ENCODE measurements around the gene FAM20B.
A peak's percentile ranks its signal among the peaks of the same experiment; 100 is the strongest.

FAM20B gene

DNA sequence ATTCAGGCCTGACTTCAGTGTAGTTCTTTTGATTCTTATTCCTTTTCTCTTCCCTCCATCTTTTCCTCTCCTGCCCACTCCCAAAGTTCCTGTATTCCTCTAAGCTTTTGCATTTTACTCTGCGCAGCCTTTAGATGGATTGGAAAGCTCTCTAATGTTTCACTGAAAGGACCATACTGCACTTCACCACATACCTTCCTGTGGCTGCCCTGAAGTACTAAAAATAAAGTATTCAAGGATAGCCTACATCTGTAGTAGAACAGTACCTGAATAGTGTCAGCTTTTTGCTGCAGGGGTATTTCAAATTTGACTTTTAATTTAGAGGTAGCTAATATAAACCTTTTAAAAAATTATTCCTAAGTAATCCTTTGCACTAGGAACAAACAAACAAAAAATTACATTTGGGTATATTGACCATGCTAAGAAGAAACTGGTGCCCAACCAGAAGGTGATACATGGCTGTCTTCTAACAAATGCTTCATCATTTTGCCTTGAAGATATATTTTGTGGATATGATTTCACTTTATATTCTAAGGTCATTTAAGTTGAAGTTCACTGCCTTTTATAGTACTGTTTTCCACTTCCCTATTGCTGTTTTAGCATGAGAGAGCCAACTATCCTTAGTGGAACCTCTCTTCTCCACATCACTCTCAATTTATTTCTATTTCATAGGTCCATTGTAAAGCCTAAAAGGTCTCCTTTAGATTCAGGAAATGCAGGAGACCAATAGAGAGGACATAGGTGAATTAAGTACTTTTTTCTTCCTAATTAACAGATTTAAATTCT lies 22.8 kb downstream of the FAM20B start:
- no peak for DNase-seq (ENCODE audit: low read depth in 2 of 2)

DNA sequence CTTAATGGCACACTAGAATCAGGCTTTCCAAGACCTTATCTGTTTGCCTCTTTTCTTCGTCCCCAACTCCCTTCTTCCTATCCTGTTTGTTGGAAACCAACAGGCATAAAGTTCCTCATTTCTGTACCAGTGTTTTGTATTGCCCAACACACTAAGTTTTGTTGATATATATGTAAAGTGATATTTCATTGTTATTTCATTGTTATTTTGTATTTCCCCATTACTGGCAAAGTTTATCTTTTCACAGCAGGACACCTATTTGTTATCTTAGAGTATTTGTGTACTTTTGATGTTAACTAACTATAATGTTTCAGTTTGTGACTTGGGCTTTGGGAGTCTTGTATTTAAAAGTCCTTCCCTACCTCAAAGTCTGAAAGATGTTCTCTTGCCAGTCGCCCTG lies 27.1 kb downstream of the FAM20B start:
- DNase-seq (ENCODE audit: low read depth in 2 of 2): no peak

- DNase-seq (ENCODE audit: low read depth in 2 of 2): no peak
Measured at GRCh38 chr1:179053486-179053885, 27.8 kb downstream of the FAM20B start.

GRCh38 chr1:179055937-179056336 lies 30.2 kb downstream of the FAM20B start:
- DNase-seq (ENCODE audit: low read depth in 2 of 2): no peak

DNA sequence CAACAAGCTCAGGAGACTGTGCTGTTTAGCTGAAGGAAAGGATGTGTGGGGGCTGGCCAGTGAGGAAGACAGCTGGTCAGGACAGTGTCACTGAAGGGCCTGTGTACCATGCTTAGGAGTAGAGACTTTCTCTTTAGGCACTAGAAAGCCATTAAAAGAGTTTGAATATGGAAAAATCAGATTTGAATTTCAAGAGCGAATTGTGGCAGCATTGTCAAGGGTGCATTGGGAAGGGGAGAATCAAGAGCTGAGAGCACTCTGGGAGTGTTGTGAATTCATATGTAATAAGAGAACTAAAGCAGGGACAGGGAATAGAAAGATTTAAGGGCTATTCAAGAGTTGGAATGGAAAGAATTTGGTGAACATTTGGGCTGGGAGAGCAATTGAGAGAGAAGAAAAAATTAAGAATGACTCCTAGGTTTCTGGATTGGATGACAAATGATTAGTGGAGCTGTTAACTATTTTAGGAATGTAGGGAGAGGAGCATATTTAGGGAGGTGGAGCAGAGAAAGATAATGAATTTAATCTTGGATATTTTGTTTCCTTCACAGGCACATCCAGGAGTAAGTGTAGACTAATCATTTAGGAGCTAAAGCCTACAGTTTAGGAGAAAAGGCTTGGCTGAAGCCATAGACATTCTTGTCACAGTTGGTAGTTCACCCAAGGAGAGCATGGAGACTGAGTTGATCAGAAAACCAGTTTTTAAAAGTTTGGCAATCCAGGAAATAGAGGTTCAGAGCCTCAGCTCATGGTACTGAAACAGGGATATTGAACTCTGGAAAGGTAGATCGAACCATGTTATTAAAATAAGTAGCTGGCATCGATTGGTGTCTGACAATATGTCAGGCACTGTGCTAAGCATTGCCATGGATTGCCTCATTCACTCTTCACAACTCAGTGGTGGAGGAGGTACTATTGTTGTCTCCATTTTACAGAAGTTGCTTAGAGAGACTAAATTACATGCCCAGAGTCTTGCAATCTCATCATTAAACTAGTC lies 33.1 kb downstream of the FAM20B start:
- DNase-seq (ENCODE audit: low read depth in 2 of 2): no peak

GRCh38 chr1:179061360-179062282 lies 35.9 kb downstream of the FAM20B start:
- DNase-seq (ENCODE audit: low read depth in 2 of 2): no peak

DNA sequence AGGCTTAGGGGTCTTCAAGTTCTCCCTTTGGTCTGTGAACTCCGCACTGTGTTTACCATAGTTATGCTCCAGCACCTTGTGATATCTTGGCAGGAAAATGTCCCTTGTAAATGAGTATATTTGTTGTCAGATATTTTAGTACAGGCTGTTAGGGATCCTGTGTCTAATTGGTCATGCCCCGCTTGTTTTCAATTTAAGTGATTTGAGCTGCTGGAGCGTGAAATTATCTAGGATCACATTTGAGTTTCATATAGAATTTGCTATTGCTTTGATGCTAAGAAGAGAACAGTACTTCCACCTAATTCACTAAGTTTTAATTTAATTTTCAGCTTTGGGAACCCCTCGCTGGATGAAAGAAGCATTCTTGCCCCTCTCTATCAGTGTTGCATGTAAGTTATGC lies 40.8 kb downstream of the FAM20B start:
- DNase-seq (ENCODE audit: low read depth in 2 of 2): no peak

GRCh38 chr1:179077396-179077795 lies 51.7 kb downstream of the FAM20B start:
- DNase-seq (ENCODE audit: low read depth in 2 of 2): no peak

GRCh38 chr1:179079113-179079761 lies 53.5 kb downstream of the FAM20B start:
- peak in 1 of 2 donors; percentile 16 for DNase-seq (ENCODE audit: low read depth in 2 of 2)

DNA sequence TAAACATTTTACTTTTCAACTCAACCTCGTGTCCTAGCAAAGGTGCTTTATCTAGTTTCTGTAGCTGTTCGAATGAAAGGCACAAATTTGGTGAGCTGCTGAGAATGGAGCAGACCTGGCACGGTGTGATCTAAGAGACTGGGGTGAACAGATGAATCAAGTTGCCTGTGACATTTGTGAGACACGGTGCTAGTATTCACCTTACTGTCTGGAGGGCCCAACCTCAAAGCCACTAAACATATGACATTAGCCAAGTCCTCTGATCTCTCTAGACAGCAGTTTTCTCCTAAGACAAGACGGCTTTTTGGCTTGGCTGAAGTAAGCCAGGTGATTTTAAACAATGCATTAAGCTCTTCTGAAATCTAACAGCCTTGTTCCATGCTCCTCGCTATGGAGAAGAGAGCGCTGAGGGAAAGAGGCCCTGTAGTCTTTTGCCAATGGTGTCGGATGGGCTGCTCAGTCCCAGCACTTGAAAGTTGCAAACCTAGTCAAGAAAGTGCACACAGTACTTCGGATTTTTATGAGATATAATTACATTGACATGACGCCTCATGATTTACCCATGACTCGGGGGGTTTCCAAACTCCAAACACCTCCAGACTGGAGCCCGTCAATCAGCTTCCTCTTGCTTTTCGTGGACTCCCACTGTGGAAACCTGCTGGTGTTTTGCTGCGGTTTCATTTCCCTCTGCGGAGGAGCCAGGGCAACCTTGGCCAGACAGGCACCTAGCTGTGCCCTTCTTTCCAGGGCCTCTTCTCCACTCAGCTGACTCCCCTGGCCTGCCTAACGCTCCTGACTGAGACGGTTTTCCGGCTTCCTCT lies 55.4 kb downstream of the FAM20B start:
- DNase-seq (ENCODE audit: low read depth in 2 of 2): peak in 1 of 2 donors; percentile 17

DNA sequence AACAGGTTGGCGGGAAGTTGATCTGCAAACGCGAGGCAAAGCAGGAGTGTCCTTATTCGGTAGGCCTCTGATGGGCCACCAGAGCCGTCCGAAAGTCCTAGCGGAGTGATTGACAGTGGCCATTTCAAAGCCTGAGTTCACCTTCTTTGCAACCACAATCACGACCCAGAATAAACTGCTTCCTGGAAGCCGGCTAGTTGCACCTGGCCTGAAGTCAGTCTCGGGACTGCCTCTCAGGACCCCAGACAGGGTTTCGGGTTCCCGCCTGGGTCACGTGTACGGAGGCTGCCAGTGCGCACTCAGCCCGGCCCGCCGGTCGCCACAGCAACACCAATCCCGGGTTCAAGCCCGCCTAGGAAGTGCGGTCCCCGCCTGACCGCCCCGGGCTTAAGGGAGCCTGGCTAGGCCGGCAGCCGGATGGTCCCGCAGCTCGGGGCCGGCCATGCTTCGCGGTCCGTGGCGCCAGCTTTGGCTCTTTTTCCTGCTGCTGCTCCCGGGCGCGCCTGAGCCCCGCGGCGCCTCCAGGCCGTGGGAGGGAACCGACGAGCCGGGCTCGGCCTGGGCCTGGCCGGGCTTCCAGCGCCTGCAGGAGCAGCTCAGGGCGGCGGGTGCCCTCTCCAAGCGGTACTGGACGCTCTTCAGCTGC lies 56.1 kb downstream of the FAM20B start, which contains the start of gene TOR3A:
Gene TOR3A (plus strand): TSS at position 384 of the 646 bp plus-strand sequence. CDS start 59 bp downstream, at position 443.
- peak; percentile 49 to 70 for DNase-seq (ENCODE audit: low read depth in 2 of 2)

DNA sequence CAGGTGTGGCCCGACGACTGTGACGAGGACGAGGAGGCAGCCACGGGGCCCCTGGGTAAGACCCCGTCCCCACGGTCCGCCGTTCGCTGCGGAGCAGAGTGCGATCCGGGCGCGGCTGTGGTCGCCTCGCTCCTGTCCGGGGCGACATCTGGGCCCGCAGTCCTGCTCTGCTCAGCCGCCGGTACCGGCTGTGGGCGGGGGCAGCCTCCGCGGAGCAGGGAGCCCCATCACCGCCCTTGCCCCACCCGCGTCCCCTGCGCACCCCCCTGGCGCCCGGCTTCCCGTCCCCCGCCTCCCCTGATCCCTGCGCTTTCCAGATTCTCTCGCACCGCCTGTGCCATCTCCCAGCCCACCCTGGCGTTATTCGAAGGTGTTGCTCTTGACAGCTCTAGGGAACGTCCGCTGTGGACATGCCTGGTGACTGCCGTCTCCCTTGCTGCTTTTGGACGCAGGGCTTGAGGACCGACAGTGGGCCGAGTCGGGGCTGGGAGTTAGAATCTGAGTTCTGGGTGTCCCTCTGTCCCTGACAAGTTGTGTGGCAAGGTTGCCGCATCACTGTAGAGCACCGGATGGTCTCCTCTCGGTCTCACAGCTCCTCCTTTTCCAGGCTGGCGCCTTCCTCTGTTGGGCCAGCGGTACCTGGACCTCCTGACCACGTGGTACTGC lies 56.8 kb downstream of the FAM20B start:
- peak in 1 of 2 donors; percentile 35 for DNase-seq (ENCODE audit: low read depth in 2 of 2)

DNA sequence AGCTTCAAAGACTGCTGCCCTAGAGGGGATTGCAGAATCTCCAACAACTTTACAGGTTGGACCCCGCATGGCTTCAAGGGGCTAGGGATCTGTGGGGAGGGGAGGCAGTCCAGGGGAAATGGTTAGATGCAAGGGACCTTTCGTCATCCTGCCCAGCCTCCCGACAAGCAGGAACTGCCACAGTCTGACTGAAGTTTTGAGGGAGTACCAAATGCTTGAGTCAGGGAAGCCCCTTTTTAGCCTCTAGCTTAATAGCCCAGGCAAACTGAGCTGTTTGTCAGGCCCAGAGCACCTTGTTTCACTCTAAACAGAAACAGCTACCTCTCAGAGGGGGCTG lies 57.3 kb downstream of the FAM20B start:
- no peak for DNase-seq (ENCODE audit: low read depth in 2 of 2)

GRCh38 chr1:179083533-179083932 lies 57.8 kb downstream of the FAM20B start:
- no peak for DNase-seq (ENCODE audit: low read depth in 2 of 2)

DNA sequence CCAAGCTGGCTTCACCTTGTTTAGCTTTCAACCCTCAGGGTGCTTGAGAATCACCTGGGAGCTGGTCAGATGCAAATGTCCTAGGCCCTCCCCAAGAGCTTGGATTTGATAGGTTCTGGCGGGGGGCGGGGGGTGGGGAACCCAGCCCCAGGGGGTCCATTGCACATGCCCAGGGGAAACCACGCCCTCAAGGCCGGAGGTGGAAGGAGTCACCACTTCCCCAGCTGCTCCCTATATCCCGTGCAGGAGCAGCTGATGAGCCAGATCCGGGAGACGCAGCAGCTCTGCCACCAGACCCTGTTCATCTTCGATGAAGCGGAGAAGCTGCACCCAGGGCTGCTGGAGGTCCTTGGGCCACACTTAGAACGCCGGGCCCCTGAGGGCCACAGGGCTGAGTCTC lies 62.0 kb downstream of the FAM20B start:
- DNase-seq (ENCODE audit: low read depth in 2 of 2): no peak

DNA sequence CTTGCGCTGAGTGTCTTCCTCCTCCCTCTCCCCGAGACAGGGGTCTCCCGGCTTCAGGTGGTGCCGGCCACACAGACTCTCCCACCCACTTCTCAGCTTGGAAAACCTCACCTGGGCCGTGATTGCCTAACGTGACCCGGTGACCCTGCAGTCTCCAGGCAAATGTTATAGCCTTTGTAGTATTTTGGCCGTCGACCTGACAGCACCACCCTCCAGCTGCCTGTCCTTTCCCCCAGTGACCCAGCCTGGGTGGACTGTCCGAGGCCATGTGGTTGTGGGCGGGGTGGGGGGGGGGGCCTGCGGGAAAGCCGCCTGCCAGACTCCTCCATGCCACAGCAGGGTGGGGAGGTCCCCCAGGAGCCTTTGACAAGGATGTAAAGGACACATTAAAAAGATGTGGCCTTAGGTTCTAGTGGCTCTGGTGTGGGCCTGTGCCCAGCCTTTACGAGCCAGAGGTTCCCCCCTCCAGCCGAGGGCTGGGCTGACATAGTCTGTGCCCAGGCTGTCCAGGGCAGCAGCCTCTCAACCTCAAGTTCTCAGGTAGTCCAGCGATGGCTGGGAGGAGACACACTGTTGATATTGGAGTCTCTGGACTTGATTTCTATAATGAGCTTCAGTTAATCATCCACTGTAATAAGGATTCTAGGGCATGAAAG lies 64.3 kb downstream of the FAM20B start:
- no peak for DNase-seq (ENCODE audit: low read depth in 2 of 2)

DNA sequence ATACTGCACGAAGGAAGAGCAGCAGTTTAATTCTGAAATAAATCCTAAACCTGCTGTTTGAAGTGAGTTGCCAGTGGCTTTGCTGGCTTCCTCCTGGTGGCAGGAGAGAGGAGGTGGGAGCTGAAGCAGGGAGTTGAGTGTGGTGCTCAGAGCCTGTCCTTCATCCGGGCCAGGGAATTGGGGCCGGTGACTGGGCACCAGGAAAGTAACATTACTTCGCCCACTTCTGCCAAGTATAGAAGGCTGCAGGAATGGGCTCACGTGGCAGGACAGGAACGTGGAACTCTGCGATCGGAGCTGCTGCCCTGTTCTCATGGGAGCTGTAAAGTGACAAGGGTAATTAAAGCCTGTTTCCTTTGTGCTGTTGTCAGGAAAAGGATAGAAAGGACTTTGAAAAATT lies 64.8 kb downstream of the FAM20B start:
- DNase-seq (ENCODE audit: low read depth in 2 of 2): no peak

DNA sequence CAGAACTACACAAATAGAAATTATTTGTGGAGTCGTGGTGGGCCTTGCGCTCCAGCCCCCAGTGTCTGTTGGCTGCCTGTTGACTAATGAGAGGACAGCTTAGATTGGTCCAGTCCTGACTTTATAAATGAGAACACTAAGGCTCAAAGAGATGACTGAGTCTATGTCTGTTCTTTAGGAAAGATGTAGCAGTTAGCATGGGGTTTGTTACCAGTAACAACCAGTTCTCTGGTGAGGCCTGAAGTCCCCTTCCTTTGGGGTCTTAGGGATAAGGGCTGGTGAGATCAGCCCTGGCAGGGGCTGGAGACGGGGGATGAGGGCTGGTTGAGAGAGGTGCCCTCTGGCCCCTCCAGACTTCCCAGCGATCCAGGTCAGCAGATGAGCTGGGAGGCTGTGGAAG lies 65.2 kb downstream of the FAM20B start:
- no peak for DNase-seq (ENCODE audit: low read depth in 2 of 2)

Data from stimulated activated CD8-positive, alpha-beta memory T cell treated with anti-CD3 and anti-CD28 coated beads, Interleukin-7, amount 100 ng/mL, for 4 hours (primary cell).